ENCODE results near the gene OXT. TPM values are rescaled to one million over a fixed set of nuclear protein-coding genes. Genes with fewer than 3 reads are reported as not detected.
"Not testable (repeated sequence)": the region's sequence is repeated elsewhere in the genome, so short reads cannot be mapped to it uniquely, and the experiment has no call there.

OXT gene
- polyA plus RNA-seq, 1 experiment: not detected

DNA sequence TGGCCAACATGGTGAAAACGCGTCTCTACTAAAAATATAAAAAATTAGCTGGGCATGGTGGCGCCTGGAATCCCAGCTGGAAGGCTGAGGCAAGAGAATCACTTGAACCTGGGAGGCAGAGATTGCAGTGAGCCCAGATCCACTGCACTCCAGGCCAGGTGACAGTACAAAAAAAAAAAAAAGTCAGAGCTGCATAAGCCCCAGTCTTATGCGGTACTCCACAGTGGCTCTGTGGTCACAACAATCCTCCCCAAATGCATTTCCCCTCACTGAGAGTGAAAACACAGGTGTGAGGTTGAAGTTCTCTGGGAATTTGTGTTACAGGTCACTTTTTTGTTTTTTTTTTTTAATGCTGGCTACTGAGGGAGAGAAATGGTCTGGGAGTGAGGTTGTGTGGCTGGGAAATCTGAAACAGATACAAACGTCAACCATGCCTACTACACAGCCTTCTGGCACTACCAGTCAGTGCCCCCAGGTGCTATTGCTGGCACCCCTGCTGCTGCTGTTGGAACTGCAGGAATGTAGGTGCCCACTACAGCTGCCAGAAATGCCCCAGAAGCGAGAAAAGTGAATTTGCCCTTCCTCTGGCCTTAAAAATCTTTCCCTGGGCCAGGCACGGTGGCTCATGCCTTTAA, 19.9 kb upstream of the OXT start:
- POLR2A ChIA-PET: no interaction called here
- H3K27ac ChIP-seq (ENCODE audit: low read depth, low read length): no peak overlapping the region
- no peak for DNase-seq (ENCODE audit: low read depth, low spot score)
- H3K4me3 ChIP-seq (ENCODE audit: low read depth, low read length): no peak overlapping the region
- TF ChIP-seq, protein P1, sequence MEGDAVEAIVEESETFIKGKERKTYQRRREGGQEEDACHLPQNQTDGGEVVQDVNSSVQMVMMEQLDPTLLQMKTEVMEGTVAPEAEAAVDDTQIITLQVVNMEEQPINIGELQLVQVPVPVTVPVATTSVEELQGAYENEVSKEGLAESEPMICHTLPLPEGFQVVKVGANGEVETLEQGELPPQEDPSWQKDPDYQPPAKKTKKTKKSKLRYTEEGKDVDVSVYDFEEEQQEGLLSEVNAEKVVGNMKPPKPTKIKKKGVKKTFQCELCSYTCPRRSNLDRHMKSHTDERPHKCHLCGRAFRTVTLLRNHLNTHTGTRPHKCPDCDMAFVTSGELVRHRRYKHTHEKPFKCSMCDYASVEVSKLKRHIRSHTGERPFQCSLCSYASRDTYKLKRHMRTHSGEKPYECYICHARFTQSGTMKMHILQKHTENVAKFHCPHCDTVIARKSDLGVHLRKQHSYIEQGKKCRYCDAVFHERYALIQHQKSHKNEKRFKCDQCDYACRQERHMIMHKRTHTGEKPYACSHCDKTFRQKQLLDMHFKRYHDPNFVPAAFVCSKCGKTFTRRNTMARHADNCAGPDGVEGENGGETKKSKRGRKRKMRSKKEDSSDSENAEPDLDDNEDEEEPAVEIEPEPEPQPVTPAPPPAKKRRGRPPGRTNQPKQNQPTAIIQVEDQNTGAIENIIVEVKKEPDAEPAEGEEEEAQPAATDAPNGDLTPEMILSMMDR (IDR thresholded peaks at IDR 0.05; ENCODE audit: low read depth, low read length): no peak
- H3K9me3 ChIP-seq (ENCODE audit: control insufficient read depth, insufficient read depth, low read length): no peaks in the 10 kb centered on the region; the same call in 1 of the 2 replicates
- no peaks in the 10 kb centered on the region for H3K27me3 ChIP-seq (ENCODE audit: control insufficient read depth, insufficient read depth, low read length)
- CTCF ChIA-PET: interaction anchor here (0.7 kb wide), 1 partner anchor 26 kb away, joined by 3 read pairs; no protein-coding TSS in a partner anchor

DNA sequence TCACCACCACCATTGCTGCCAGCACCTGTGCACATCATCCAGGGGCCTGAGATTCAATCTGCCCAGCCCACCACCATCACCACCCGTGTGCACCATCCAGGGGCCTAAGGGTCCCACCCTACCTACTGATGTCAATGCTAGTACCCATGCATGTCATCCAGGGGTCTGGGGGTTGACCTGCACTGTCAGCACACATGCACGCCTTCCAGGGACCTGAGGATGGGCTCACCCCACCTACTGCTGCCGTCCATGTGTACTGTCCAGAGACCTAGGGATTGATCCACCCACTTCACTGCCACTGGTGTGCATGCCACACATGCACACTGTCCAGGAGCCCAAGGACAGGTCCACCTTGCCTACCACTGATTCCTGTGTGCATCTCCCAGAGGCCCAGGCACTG, 11.9 kb upstream of the OXT start:
- no peak overlapping the region for H3K4me3 ChIP-seq (ENCODE audit: low read depth, low read length)
- DNase-seq (ENCODE audit: low read depth, low spot score): no peak
- ChIA-PET CTCF (no interaction called here), POLR2A (no interaction called here)
- H3K9me3 ChIP-seq (ENCODE audit: control insufficient read depth, insufficient read depth, low read length): no peaks in the 10 kb centered on the region
- no peak overlapping the region for H3K27ac ChIP-seq (ENCODE audit: low read depth, low read length)
- TF ChIP-seq, protein P1 (IDR thresholded peaks at IDR 0.05; ENCODE audit: low read depth, low read length): no peak
- H3K27me3 ChIP-seq (ENCODE audit: control insufficient read depth, insufficient read depth, low read length): no peaks in the 10 kb centered on the region

DNA sequence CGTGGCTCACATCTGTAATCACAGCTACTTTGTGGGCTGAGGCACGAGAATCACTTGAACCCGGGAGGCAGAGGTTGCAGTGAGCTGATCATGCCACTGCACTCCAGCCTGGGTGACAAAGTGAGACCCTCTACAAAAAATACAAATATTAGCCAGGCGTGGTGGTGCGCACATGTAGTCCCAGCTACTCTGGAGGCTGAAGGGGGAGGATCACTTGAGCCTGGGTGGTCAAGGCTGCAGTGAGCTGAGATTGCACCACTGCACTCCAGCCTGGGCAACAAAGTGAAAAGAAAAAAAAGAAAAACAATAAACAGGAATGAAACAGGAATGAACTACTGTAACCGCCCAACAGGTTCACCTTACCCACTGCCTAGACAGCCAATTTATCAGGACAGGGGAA, 7.3 kb upstream of the OXT start:
- CTCF ChIA-PET; H3K4me3 ChIP-seq (ENCODE audit: low read depth, low read length); H3K27ac ChIP-seq (ENCODE audit: low read depth, low read length): not testable (repeated sequence)

DNA sequence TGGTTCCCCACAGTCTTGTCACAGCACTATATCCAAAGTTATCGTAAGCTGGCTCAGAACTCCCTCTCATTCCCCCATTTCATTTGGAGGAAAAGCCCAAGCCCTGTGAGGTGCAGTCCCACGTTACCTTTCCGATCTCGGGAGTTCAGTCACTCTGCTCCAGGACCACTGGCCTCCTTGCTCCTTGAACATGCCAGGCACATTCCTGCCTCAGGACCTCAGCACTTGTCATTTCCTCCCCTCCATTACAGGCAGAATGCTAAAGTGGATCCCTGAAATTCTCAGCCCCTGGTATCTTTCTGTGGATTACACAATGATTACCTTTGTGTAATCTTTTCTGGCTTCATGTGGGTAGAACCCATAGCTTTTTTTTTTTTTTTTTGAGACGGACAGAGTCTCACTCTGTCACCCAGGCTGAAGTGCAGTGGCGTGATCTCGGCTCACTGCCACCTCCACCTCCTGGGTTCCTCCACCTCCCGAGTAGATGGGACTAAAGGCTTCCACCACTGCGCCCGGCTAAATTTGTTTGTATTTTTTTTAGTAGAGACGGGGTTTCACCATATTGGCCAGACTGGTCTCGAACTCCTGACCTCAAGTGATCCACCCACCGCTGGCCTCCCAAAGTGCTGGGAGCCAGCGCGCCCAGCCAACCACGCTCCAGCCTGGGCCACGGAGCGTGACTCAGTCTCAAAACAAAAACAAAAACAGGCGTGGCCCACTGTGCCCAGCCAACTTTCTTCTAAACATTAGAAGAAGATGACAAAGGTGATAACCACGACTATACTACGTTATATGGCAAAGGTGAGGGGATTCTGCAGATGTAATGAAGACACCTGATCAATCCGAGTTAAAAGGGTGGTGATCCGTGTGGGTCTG, 4.0 kb upstream of the OXT start:
- no peak overlapping the region for H3K4me3 ChIP-seq (ENCODE audit: low read depth, low read length)
- TF ChIP-seq, protein P1 (IDR thresholded peaks at IDR 0.05; ENCODE audit: low read depth, low read length): no peak
- DNase-seq (ENCODE audit: low read depth, low spot score): no peak
- H3K9me3 ChIP-seq (ENCODE audit: control insufficient read depth, insufficient read depth, low read length): peaks cover 1% of the 10 kb centered on the region; the same call in 1 of the 2 replicates
- ChIA-PET CTCF (interaction anchor here (1.1 to 1.8 kb wide), 2 partner anchors 13 to 14 kb away, joined by 6 to 8 read pairs; no protein-coding TSS in a partner anchor), POLR2A (interaction anchor here (0.6 to 0.7 kb wide), 2 partner anchors 15 to 35 kb away, joined by 3 to 9 read pairs; no protein-coding TSS in a partner anchor)
- H3K27ac ChIP-seq (ENCODE audit: low read depth, low read length): no peak overlapping the region
- H3K27me3 ChIP-seq (ENCODE audit: control insufficient read depth, insufficient read depth, low read length): peaks cover 8% of the 10 kb centered on the region

More for the DNA sequence above, 7.3 kb upstream of the OXT start:
- POLR2A ChIA-PET; DNase-seq (ENCODE audit: low read depth, low spot score); H3K9me3 ChIP-seq (ENCODE audit: control insufficient read depth, insufficient read depth, low read length); H3K27me3 ChIP-seq (ENCODE audit: control insufficient read depth, insufficient read depth, low read length): not testable (repeated sequence)

DNA sequence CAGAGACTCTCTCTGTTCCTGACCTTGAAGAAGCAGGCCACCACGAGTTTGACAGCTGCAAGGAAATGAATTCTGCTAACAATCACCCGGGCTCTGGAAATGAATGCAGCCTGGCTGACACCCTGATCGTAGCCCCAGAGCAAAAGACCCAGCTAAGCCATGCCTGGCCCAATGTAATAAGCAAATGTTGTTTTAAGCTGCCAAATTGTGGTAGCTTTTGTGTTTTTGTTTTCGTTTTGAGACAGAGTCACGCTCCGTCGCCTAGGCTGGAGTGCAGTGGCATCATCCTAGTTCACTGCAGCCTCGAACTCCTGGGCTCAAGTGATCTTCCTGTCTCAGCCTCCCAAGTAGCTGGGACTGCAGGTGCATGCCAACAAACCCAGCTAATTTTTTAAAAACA, 3.3 kb upstream of the OXT start:
- Histone ChIP-seq H3K9me3 (ENCODE audit: control insufficient read depth, insufficient read depth, low read length) (peaks cover 5% of the 10 kb centered on the region; the same call in 1 of the 2 replicates), H3K27me3 (ENCODE audit: control insufficient read depth, insufficient read depth, low read length) (peaks cover 15% of the 10 kb centered on the region), H3K27ac (ENCODE audit: low read depth, low read length) (no peak overlapping the region), H3K4me3 (ENCODE audit: low read depth, low read length) (no peak overlapping the region)
- CTCF ChIA-PET: interaction anchor here (1.8 kb wide), 1 partner anchor 14 kb away, joined by 8 read pairs; no protein-coding TSS in a partner anchor
- TF ChIP-seq, protein P1 (IDR thresholded peaks at IDR 0.05; ENCODE audit: low read depth, low read length): no peak
- DNase-seq (ENCODE audit: low read depth, low spot score): no peak
- POLR2A ChIA-PET: no interaction called here
